HTERT RPE-1 (cell line): ENCODE measurements around the gene CENPVL3.
"Not testable (repeated sequence)": the region's sequence is repeated elsewhere in the genome, so short reads cannot be mapped to it uniquely, and the experiment has no call there.

Experiments used
- in situ Hi-C: fragments of 300-500 bp; cut with MboI; formaldehyde crosslinking; loops from 4 replicates; pipeline ENCODE4 v1.14.3; 2020; ENCODE audit warnings: low sequenced_read_pairs

The CENPVL3 gene

DNA sequence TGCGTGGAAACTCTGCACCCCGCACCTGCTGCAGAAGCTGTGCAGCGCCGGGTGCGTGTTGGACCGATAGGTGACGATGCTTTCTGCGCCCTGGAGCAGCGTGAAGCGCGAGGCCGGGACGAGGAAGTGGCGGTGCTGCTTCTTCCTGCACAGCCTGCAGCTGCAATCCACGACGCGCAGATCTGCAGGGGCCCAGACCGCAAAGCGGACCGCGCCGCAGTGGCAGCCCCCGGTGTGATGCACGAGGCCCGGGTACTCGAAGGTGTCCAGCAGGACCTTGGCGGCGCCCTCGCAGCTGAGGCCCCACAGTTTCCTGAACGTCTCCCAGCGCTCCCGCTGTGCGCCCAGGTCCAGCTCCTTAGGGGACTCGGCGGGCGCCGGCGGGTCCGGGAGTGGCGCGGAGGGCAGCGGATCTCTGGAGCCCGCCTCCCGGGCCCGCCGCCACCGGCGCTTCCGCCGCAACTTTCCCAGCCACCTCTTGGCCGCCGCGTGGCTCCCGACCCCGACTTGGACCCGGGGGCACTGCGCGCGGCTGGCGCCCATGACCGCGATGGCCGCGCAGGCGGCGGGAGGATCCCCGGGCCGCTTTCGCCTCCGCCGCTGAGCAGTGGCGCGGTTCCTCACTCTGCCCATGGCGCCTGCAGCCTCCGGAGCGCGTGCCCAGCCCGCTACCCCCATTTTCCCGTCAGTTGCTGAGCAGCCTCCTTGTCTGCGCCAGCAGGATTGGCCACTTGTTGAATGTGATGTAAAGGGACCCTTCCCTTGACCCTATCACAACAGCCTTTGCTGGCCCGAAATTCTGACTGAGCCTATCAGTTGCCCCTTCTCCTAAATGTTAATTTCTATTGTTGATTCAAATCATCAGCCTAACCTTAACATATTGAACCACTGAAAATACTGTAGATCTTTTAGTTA, at the start of gene CENPVL3:
Gene CENPVL3 (minus strand): TSS at position 672 of the 915 bp plus-strand sequence. CDS start 39 bp downstream, at position 633.
- in situ Hi-C loops = not testable (repeated sequence)

DNA sequence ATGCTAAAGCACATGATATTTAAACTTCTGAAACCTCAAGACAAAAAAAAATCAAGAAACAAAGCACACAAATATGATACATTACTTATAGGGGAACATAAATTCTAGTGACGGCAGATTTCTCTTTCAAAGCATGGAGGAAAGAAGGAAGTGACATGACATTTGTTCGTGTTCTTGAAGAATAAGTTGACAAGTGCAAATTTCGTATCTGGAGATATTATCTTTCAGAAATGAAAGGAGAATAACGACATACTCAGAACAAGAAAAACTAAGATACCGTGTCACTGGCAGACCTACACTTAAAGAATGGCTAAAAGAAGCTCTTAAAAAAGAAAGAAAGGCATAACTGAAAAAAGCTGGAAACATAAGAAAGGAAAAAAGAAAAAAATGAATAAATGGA, 47.3 kb upstream of the CENPVL3 start:
- in situ Hi-C loops = no loop called here

DNA sequence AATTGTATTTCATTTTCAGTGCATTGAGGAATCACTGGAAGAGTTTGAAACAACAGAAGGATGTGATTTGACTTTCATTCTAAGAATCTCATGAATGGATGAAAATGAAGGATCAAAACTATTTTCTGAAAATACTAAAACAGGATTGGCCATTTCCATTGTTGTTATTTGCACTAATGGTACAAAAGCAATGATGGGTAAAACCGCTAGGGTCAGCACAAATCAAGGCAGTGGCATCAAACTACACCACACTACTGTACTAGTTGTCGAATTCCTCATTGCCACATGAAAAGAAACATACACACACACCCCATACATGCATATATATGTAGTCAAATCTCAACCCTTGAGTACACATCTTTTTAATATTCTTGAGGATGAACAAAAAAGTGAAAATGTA, 24.7 kb upstream of the CENPVL3 start:
- in situ Hi-C loops = no loop called here

DNA sequence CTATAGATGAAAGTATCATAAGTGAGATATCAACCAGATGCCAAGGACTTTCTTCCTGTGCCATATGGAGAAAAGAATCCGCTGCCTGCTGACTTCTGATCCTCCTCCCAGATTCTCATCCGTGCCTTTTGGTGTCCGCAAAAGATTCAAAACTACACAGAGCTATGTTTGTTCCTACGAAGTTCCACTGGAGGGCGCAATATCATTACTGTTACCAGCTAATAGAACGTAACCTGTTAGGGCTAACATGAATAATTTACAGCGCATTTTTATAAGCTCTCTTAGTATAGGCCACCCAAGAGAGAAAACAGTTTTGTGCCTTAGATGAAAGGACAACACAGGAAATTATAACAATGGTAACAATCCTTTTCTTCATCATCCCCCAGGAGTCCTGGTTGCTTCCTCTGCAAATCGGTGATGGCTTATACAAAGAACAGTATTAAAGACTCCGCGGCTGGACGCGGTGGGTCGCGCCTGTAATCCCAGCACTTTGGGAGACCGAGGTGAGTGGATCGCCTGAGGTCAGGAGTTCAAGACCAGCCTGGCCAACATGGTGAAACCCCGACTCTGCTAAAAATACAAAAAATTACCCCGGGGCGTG, 22.8 kb upstream of the CENPVL3 start:
- in situ Hi-C loops = no loop called here

DNA sequence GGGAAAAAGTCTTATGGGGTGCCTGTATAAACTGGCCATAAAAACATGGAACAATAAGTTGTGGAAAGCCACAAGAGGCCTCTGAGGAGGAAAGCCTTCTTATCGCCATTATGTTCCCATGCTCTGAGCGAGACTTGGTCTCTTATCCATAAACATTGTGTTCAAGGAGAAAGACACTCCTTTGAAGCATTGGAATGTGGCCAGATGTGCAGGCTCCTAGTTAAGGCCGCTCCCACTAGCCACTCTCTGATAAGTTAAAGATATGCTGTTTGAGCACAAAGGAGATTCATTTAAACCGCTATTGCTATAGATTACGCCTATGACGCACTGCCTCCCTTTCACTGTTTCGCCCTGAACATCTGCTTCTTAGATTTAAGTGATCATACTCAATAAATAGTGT, 17.8 kb upstream of the CENPVL3 start:
- in situ Hi-C loops = not testable (repeated sequence)

DNA sequence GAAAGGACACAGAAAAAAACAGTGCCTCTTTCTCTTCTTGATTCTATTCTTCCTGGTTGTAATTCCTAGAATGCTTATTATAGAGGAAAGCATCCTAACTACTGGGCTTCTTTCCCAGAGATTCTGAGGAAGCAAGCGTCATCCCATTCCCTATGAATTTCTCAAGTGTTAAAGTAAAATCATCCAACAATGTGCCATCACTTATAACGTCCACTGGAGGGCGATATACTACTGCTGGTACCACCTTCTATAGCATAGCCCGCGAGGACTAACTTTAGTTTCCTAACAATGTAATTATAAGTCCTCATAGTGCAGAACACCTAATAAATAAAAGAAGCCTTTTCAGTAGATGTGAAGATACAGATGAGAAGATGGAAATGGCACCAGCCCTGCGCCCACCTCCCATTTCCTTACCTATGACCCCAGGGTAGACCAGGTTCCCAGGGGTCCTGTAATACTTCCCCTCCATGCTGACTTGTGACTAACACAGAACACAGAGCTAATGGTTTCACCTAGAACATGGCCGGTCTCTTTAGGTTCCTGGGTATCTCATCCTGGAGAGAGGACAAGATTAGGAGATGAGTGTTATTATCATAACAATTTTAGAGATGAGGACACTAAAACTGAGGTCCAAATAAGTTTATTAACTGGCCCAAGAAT, 4.2 kb downstream of the CENPVL3 start:
- in situ Hi-C loops = no loop called here

DNA sequence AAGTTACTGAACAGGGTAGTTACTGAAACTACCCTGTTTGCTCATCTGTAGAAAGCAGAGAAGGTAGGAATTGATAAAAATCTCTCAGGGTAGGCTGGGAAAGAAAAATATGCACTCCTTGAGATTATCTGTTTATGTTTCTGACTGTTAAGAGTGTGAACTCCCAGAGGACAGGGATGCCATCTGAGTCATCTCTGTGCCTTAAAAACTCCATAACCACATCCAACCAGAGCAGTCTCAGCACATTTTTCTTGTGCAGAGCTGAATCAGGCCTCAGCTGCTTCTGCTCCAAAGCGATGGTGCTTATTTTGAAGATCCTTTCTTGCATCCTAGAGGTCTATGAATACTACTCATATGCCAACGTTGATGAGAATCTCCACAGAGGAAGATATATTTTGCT, 9.9 kb downstream of the CENPVL3 start:
- in situ Hi-C loops = no loop called here

DNA sequence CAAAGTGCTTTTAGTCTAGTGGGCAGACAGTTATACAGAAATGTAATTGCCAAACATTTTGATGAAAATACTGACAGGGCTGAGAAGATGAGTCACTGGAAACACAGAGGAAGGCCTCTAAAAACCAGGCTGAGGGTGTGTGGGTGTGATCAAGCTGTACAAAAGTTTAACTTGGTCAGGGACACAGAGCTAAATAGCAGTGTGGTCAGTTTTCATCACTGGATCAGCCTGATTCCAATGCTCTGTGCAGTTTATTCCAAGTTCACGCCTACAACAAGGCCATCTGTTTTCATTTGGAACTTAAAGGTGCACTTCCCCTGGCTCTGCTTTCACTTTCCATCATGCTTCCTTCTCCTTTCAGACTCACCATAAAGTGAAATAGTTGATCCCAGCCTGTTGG, 10.6 kb downstream of the CENPVL3 start:
- in situ Hi-C loops = no loop called here

DNA sequence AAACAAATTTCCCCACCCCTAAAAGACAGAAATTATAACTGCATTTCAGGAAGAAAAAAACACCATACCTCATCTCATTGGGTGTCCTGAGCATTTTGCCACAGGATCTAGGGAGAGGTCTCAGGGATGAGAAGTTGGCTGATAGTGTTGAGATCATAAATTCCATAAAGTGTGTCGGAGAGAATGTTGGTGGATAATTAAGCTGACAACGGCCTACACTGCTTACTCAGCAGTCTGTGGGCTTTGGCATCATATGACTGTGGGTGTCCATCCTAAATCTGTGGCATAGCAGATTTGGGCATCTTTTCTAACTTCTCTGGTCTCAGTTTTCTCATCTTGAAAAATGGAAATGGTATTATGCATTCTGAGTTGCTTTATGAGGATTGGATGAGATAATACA, 12.3 kb downstream of the CENPVL3 start:
- in situ Hi-C loops = no loop called here

DNA sequence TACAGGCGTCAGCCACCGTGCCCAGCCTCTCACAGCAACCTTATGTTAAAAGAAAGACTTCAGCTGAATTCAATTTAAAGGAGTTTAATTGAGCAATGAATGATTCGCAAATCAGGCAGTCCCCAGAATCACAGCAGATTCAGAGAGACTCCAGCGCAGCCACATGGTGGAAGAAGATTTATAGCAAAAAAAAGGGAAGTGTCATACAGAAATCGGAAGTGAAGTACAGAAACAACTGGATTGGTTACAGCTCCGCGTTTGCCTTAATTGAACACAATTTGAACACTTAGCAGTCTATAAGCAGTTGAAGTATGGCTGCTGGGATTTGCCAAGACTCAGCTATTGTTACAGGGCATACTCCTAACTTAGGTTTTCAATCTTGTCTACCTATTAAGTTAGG, 19.8 kb downstream of the CENPVL3 start:
- in situ Hi-C loops = no loop called here

DNA sequence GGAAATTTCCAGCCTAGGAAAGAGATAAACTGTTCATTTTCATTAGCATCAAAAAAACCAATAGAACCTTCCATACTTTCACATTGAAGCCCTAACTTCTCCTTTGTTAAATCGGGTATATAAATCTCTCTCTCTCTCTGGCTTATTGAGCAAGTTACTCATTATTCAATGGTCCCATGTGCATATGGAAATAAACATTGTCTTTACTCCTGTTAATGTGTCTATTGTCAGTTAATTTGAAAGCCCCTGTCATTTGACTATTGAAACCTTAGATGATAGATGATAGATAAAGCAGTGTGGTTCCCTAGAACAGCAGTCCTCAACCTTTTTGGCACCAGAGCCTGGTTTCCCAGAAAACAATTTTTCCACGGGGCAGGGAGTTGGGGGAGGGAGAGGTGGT, 46.8 kb downstream of the CENPVL3 start:
- in situ Hi-C loops = no loop called here

DNA sequence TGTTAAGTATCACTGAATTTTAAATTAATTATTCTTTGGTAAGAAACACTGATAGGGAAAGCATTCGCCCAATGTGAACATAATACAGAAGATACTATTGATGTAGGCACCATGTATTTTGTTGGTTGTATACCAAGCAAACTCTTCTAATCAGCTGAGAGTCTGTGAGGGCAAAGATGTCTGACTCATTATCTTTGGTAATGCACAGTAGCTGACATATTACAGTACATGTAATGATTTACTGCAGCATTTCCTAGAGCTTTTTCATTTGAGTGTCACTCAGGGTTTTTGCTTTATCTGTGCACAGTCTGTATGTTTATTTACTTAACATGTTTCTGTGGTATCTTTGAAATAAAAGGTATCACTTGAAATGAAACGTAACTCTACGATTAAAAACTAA, 49.2 kb downstream of the CENPVL3 start:
- in situ Hi-C loops = no loop called here

DNA sequence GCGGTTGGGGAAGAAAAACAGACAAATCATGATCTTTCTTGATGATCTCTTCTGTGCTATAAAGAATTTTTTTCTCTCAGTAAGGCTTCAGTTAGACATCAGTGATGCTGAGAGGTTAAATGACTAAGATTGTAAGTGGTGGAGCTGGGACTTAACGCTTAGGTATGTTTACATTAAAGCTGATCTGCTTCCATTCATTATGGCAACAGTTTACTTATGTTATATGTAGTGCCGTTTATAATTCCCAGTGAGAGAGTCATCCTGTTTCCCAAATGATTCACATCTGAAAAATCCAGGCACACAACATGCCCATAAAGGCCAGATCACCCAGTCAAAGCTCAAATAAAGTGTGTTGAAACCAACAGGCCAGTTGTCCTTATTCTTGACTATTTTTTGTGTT, 50.1 kb downstream of the CENPVL3 start:
- in situ Hi-C loops = no loop called here
